ENCODE results near the gene ZNF862. TPM values are rescaled to one million over a fixed set of nuclear protein-coding genes. Genes with fewer than 3 reads are reported as not detected.

ZNF862 gene
- total and polyA plus RNA-seq, 2 experiments from 2014 or later, result 0.94 to 2.3 TPM

GRCh38 chr7:149792220-149792595 is 46.0 kb upstream of the ZNF862 start (continued):
- TF ChIP-seq ZNF462 (CRISPR knock-in tag; IDR thresholded peaks at IDR 0.05), result no peak
- TF ChIP-seq JUNB (IDR thresholded peaks at IDR 0.05; ENCODE audit: unreplicated experiment), result no peak

GRCh38 chr7:149793261-149793660 is 44.9 kb upstream of the ZNF862 start:
- ATAC-seq (no peak), DNase-seq (ENCODE audit: low spot score) (no peak)
- H3K27me3 Mint-ChIP-seq (ENCODE audit: insufficient read depth, low read depth, poor library complexity), result peaks cover 34% of the 10 kb centered on the region
- H3K36me3 ChIP-seq (ENCODE audit: insufficient read depth), result no peaks in the 10 kb centered on the region
- no peak overlapping the region for H3K27ac ChIP-seq (ENCODE audit: low read depth)
- no peaks in the 10 kb centered on the region for H3K4me1 ChIP-seq (ENCODE audit: insufficient read depth)
- no peak overlapping the region for H3K4me3 ChIP-seq
- H2AFZ ChIP-seq, result no peak overlapping the region
- H3K27me3 ChIP-seq (ENCODE audit: insufficient read depth), result peaks cover 24% of the 10 kb centered on the region
- no peaks in the 10 kb centered on the region for H3K9me3 Mint-ChIP-seq
- H4K20me1 ChIP-seq (replicated peaks; ENCODE audit: insufficient read depth), result no peaks in the 10 kb centered on the region
- peaks cover 11% of the 10 kb centered on the region for H3K4me1 Mint-ChIP-seq
- no peaks in the 10 kb centered on the region for H3K9me2 ChIP-seq (ENCODE audit: insufficient read depth)
- no peaks in the 10 kb centered on the region for H3K36me3 Mint-ChIP-seq (ENCODE audit: low read depth)
- H3K79me2 ChIP-seq (replicated peaks; ENCODE audit: insufficient read depth), result no peaks in the 10 kb centered on the region
- H3F3A ChIP-seq (replicated peaks; ENCODE audit: low read depth), result no peaks in the 10 kb centered on the region
- H3K4me2 ChIP-seq, result no peak overlapping the region
- H3K27ac Mint-ChIP-seq, result no peak overlapping the region
- H3K4me3 Mint-ChIP-seq, result no peak overlapping the region
- TF ChIP-seq CTCF (conservative IDR thresholded peaks at IDR 0.05; ENCODE audit: low read depth in 2 of 2) (no peak), STAT1 (IDR thresholded peaks at IDR 0.05; ENCODE audit: unreplicated experiment) (no peak), ZNF462 (CRISPR knock-in tag; IDR thresholded peaks at IDR 0.05) (no peak), ZNF331 (CRISPR knock-in tag; IDR thresholded peaks at IDR 0.05; ENCODE audit: low read depth) (no peak), CREB1 (CRISPR knock-in tag; IDR thresholded peaks at IDR 0.05; ENCODE audit: low read depth) (no peak)
